Effector memory CD4-positive, alpha-beta T cell (primary cell): ENCODE measurements around the gene ABCF2.

Experiments
- DNase-seq, 3 donors: peaks; one replicate each; pipeline ENCODE4 v3.0.0-alpha.2; 2020
- H3K27ac ChIP-seq: 2 replicates; pipeline ENCODE4 v1.7.0; 2013; ENCODE audit warnings: mild to moderate bottlenecking, low read length, moderate library complexity; ENCODE audit not compliant: insufficient read depth, poor library complexity, severe bottlenecking
- H3K27me3 ChIP-seq: replicated peaks from 2 replicates; pipeline ENCODE4 v1.7.0; 2013; ENCODE audit warnings: mild to moderate bottlenecking, low read length; ENCODE audit not compliant: insufficient read depth, control insufficient read depth, poor library complexity, severe bottlenecking
- H3K36me3 ChIP-seq: 2 replicates; pipeline ENCODE4 v1.7.0; 2013; ENCODE audit warnings: mild to moderate bottlenecking, low read length, moderate library complexity; ENCODE audit not compliant: control insufficient read depth, insufficient read depth
- H3K4me1 ChIP-seq: 2 replicates; pipeline ENCODE4 v1.7.0; 2013; ENCODE audit warnings: low read length, mild to moderate bottlenecking; ENCODE audit not compliant: control insufficient read depth, insufficient read depth, poor library complexity, severe bottlenecking
- H3K4me3 ChIP-seq: 2 replicates; pipeline ENCODE4 v1.7.0; 2013; ENCODE audit warnings: low read length, low read depth, mild to moderate bottlenecking; ENCODE audit not compliant: insufficient read depth, poor library complexity, severe bottlenecking
- H3K9me3 ChIP-seq: 2 replicates; pipeline ENCODE4 v1.7.0; 2013; ENCODE audit warnings: mild to moderate bottlenecking, low read length, moderate library complexity; ENCODE audit not compliant: control insufficient read depth

The ABCF2 gene

GRCh38 chr7:151265351-151265931 is 38.4 kb upstream of the ABCF2 start:
- H3K36me3 ChIP-seq: no peaks in the 10 kb centered on the region
- no peak overlapping the region for H3K27ac ChIP-seq
- no peak overlapping the region for H3K4me3 ChIP-seq
- H3K4me1 ChIP-seq: no peaks in the 10 kb centered on the region
- no peaks in the 10 kb centered on the region for H3K27me3 ChIP-seq
- no peak for DNase-seq
- no peaks in the 10 kb centered on the region for H3K9me3 ChIP-seq

GRCh38 chr7:151264615-151265014 is 37.6 kb upstream of the ABCF2 start:
- no peaks in the 10 kb centered on the region for H3K9me3 ChIP-seq
- no peaks in the 10 kb centered on the region for H3K27me3 ChIP-seq
- no peak for DNase-seq
- no peak overlapping the region for H3K4me3 ChIP-seq
- H3K4me1 ChIP-seq: no peaks in the 10 kb centered on the region
- no peak overlapping the region for H3K27ac ChIP-seq
- no peaks in the 10 kb centered on the region for H3K36me3 ChIP-seq

DNA sequence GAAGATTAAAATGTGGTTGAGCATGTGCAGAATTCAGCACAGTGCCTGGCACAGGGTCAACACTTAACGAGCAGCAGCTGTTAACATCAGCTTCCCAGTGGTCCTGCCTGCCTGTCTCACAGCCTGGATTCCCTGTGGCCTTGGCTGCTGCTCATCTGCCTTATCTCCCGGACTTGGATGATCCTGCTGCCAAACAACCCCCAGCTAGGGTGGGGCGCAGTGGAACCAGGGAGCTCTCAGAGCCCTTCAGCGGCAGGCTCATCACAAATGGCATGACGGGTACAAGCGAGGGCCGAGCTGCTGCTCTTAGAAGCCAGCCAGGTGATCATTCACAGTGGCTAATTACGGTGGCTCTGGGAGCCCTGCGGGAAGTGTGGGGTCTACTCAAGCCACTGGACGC is 34.5 kb upstream of the ABCF2 start:
- Histone ChIP-seq H3K4me3 (no peak overlapping the region), H3K36me3 (no peaks in the 10 kb centered on the region), H3K27ac (no peak overlapping the region), H3K4me1 (no peaks in the 10 kb centered on the region), H3K9me3 (no peaks in the 10 kb centered on the region), H3K27me3 (no peaks in the 10 kb centered on the region)
- no peak for DNase-seq

- H3K4me3 ChIP-seq: no peak overlapping the region
- no peak for DNase-seq
- H3K27me3 ChIP-seq: no peaks in the 10 kb centered on the region
- no peaks in the 10 kb centered on the region for H3K4me1 ChIP-seq
- H3K36me3 ChIP-seq: no peaks in the 10 kb centered on the region
- H3K9me3 ChIP-seq: no peaks in the 10 kb centered on the region
- no peak overlapping the region for H3K27ac ChIP-seq
These were observed 33.9 kb upstream of the ABCF2 start for GRCh38 chr7:151260883-151261282.

DNA sequence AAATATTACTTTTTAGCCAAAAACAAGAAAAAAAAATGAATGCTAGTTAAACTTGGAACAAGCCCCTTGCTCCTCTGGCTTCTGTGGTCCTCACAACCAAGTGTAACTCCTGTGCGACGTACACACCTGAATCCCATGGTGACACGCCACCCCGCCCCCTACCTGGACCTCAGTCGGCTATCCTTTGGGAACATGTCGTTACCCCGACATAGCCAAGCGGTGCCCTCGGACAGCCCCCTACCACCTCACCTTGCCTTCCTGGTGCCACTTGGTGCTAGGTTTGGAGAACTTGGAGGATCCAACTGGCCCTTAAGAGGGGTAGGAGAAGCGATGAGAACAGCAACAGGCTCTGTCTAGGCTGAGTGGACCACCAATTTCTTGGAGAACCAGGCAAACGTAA is 33.5 kb upstream of the ABCF2 start:
- H3K9me3 ChIP-seq: no peaks in the 10 kb centered on the region
- H3K4me1 ChIP-seq: no peaks in the 10 kb centered on the region
- no peaks in the 10 kb centered on the region for H3K36me3 ChIP-seq
- no peak overlapping the region for H3K4me3 ChIP-seq
- no peak for DNase-seq
- H3K27ac ChIP-seq: no peak overlapping the region
- H3K27me3 ChIP-seq: no peaks in the 10 kb centered on the region

- no peak overlapping the region for H3K4me3 ChIP-seq
- no peak for DNase-seq
- H3K27me3 ChIP-seq: peaks cover 2% of the 10 kb centered on the region
- H3K4me1 ChIP-seq: no peaks in the 10 kb centered on the region
- no peak overlapping the region for H3K27ac ChIP-seq
- H3K36me3 ChIP-seq: no peaks in the 10 kb centered on the region
- no peaks in the 10 kb centered on the region for H3K9me3 ChIP-seq
These were observed 31.0 kb upstream of the ABCF2 start for GRCh38 chr7:151257990-151258389.

- Histone ChIP-seq H3K9me3 (no peaks in the 10 kb centered on the region), H3K27ac (no peak overlapping the region), H3K27me3 (peaks cover 7% of the 10 kb centered on the region), H3K4me1 (peaks cover 1% of the 10 kb centered on the region), H3K36me3 (no peaks in the 10 kb centered on the region), H3K4me3 (no peak overlapping the region)
- DNase-seq: no peak
These were observed 29.5 kb upstream of the ABCF2 start for GRCh38 chr7:151256410-151257045.

- Histone ChIP-seq H3K9me3 (no peaks in the 10 kb centered on the region), H3K27ac (no peak overlapping the region), H3K4me1 (peaks cover 5% of the 10 kb centered on the region), H3K27me3 (peaks cover 11% of the 10 kb centered on the region), H3K36me3 (no peaks in the 10 kb centered on the region), H3K4me3 (no peak overlapping the region)
- DNase-seq: no peak
These were observed 28.4 kb upstream of the ABCF2 start for GRCh38 chr7:151255390-151255789.

DNA sequence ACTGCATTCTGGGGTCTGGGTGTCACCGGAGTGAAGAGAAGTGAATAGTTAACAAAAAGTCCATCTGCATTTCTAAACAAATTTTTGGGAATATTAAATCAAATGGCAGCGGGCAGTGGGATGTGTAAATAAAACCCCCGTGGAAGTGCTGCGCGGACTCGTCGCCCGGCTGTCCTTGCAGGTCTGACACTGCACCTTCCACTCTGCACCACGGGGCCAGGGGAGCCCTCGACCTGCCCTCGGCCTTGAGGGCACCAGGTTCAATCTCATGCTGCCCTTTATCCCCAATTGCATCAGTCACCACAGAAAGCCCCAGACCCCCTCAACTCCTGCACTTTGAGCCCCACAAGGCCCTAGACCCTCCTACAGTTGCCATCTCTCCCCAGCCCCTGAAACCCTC is 27.8 kb upstream of the ABCF2 start:
- Histone ChIP-seq H3K4me3 (no peak overlapping the region), H3K9me3 (no peaks in the 10 kb centered on the region), H3K27ac (no peak overlapping the region), H3K27me3 (peaks cover 11% of the 10 kb centered on the region), H3K4me1 (peaks cover 5% of the 10 kb centered on the region), H3K36me3 (no peaks in the 10 kb centered on the region)
- DNase-seq: no peak

- no peak overlapping the region for H3K4me3 ChIP-seq
- DNase-seq: no peak
- H3K27me3 ChIP-seq: peaks cover 11% of the 10 kb centered on the region
- no peak overlapping the region for H3K27ac ChIP-seq
- H3K4me1 ChIP-seq: peaks cover 6% of the 10 kb centered on the region
- no peaks in the 10 kb centered on the region for H3K36me3 ChIP-seq
- H3K9me3 ChIP-seq: no peaks in the 10 kb centered on the region
These were observed 27.3 kb upstream of the ABCF2 start for GRCh38 chr7:151254316-151254715.
